HepG2 (cell line): ENCODE results near the gene KCNA4. TPM values are rescaled to one million over a fixed set of nuclear protein-coding genes. Genes with fewer than 3 reads are reported as not detected.
A peak's percentile ranks its signal among the peaks of the same experiment; 100 is the strongest.
"Not testable (repeated sequence)": the region's sequence is repeated elsewhere in the genome, so short reads cannot be mapped to it uniquely, and the experiment has no call there.

Experiments
- ATAC-seq: fragments of 200-7000 bp; cut with Tn5 transposase; 3 replicates; pipeline ENCODE4 v1.9.1; 2020; ENCODE audit warnings: mild to moderate bottlenecking, moderate library complexity
- BruUV-seq: library from RNA; stranded (reverse); fragments of 400-500 nt; replicated peaks from 2 replicates; lab custom pipeline; 2021; lab: Mats Ljungman, UMichigan
- CTCF ChIA-PET: fragments of 300-600 bp; formaldehyde crosslinking; extraction: SDS; loops from one replicate; lab custom pipeline; 2021; ENCODE audit warnings: low total read pairs, inconsistent platforms, low intra/inter-chr PET ratio; lab: Yijun Ruan, JAX
- POLR2A ChIA-PET: fragments of 350-600 bp; sonication (Branson Sonifier 250); formaldehyde crosslinking; loops from one replicate; lab custom pipeline; 2020; ENCODE audit warnings: antibody characterized with exemption, inconsistent platforms; lab: Yijun Ruan, JAX
- DNase-seq: peaks from one replicate; pipeline ENCODE4 v3.0.0-alpha.2; 2015; ENCODE audit warnings: low spot score
- FAIRE-seq: peaks from 3 replicates; lab custom pipeline; 2011; peaks lifted over from hg19 to GRCh38; lab: Jason Lieb, UNC
- H2AFZ ChIP-seq: one replicate; pipeline ENCODE4 v1.6.1; 2011; ENCODE audit warnings: low read length, inconsistent platforms
- H3K27ac ChIP-seq: fragments of 300-600 bp; 3 replicates; pipeline ENCODE4 v1.8.0; 2011; ENCODE audit warnings: mixed run types, mild to moderate bottlenecking, mixed read lengths, low read length, inconsistent platforms; ENCODE audit not compliant: insufficient read depth; ENCODE audit errors: extremely low read length
- H3K27me3 ChIP-seq, 2 experiments: fragments of 200-600 bp in 1 of 2; 2 replicates in 1 of 2; 3 replicates in 1 of 2; pipeline versions ENCODE4 v1.6.0 to v1.8.0; 2011; ENCODE audit warnings: low read length in 2 of 2, mild to moderate bottlenecking in 2 of 2, moderate library complexity in 2 of 2, inconsistent platforms in 1 of 2; ENCODE audit not compliant: insufficient read depth in 2 of 2, control insufficient read depth in 1 of 2
- H3K36me3 ChIP-seq, 2 experiments: fragments of 200-600 bp in 1 of 2; replicated peaks in 1 of 2; 2 replicates in 1 of 2; 3 replicates in 1 of 2; pipeline versions ENCODE4 v1.5.1 to v1.8.0; 2011; ENCODE audit warnings: low read length in 2 of 2, inconsistent platforms in 1 of 2; ENCODE audit not compliant: insufficient read depth in 2 of 2, control insufficient read depth in 1 of 2
- H3K4me1 ChIP-seq: 2 replicates; pipeline ENCODE4 v1.5.1; 2012; ENCODE audit warnings: low read length, inconsistent platforms; ENCODE audit not compliant: insufficient read depth
- H3K4me2 ChIP-seq: 2 replicates; pipeline ENCODE4 v1.6.0; 2011; ENCODE audit warnings: low read depth, low read length, inconsistent platforms
- H3K4me3 ChIP-seq, 3 experiments: fragments of 200-600 bp in 1 of 3; sonication (generic), shearing (Covaris generic) in 1 of 3; replicated peaks in 1 of 3; 2 replicates each; pipeline ENCODE4 v1.5.1; 2011 to 2016; ENCODE audit warnings: low read length in 3 of 3, inconsistent platforms in 2 of 3, low read depth in 2 of 3, mild to moderate bottlenecking in 2 of 3, control low read depth in 1 of 3, mixed read lengths in 1 of 3; ENCODE audit not compliant: insufficient read depth in 1 of 3
- H3K79me2 ChIP-seq: one replicate; pipeline ENCODE4 v1.6.1; 2011; ENCODE audit warnings: low read length, inconsistent platforms; ENCODE audit not compliant: insufficient read depth
- H3K9ac ChIP-seq: 2 replicates; pipeline ENCODE4 v1.6.0; 2011; ENCODE audit warnings: mild to moderate bottlenecking, low read depth, low read length, inconsistent platforms; ENCODE audit not compliant: insufficient read depth
- H3K9me3 ChIP-seq: 2 replicates; pipeline ENCODE4 v1.5.1; 2012; ENCODE audit warnings: mild to moderate bottlenecking, low read length
- H4K20me1 ChIP-seq: 2 replicates; pipeline ENCODE4 v1.6.0; 2011; ENCODE audit warnings: inconsistent platforms, mild to moderate bottlenecking, low read length, moderate library complexity; ENCODE audit not compliant: insufficient read depth
- CENPBD1 ChIP-seq: sonication (generic); formaldehyde crosslinking; IDR thresholded peaks from 2 replicates; pipeline ENCODE4 v1.8.0; 2022; ENCODE audit warnings: missing genetic modification reagents, low read depth, mild to moderate bottlenecking, borderline replicate concordance
- CHD2 ChIP-seq: IDR thresholded peaks from 2 replicates; pipeline ENCODE4 v1.6.1; 2011; ENCODE audit warnings: low read depth, low read length, improper control_type of control experiment
- ETV5 ChIP-seq: IDR thresholded peaks from 2 replicates; pipeline ENCODE4 v1.6.1; 2018; ENCODE audit warnings: missing biosample characterization, missing genetic modification reagents, inconsistent platforms, borderline replicate concordance
- FOXA3 ChIP-seq: IDR thresholded peaks from 2 replicates; pipeline ENCODE4 v1.6.1; 2016; ENCODE audit warnings: missing genetic modification reagents, missing compliant biosample characterization
- MAZ ChIP-seq, 2 experiments: sonication (generic) in 1 of 2; formaldehyde crosslinking in 1 of 2; IDR thresholded peaks; 2 replicates each; pipeline versions ENCODE4 v1.5.0 to v1.6.1; 2012 to 2020; ENCODE audit warnings: low read depth in 2 of 2, mild to moderate bottlenecking in 2 of 2, borderline replicate concordance in 1 of 2, improper control_type of control experiment in 1 of 2, low read length in 1 of 2, missing genetic modification reagents in 1 of 2, moderate library complexity in 1 of 2
- ZMYM3 ChIP-seq: sonication (generic); formaldehyde crosslinking; IDR thresholded peaks from 2 replicates; pipeline ENCODE4 v1.5.1; 2020; ENCODE audit warnings: mild to moderate bottlenecking, missing genetic modification reagents
- WGBS: methylation state at CpG from one replicate; pipeline ENCODE4 v1.1.6; 2017; ENCODE audit warnings: low lambda C conversion rate; 5-methylcytosine and 5-hydroxymethylcytosine counted together
- in situ Hi-C: cut with HindIII; loops from 2 replicates; pipeline ENCODE4 v1.10.0; 2017; ENCODE audit warnings: low pct_unique_long_range_greater_than_20kb; ENCODE audit not compliant: extremely low pct_ligation_motif_present
- intact Hi-C: fragments of 100-400 bp; cut with micrococcal nuclease; formaldehyde crosslinking; loops from one replicate; pipeline ENCODE4 v1.10.0; 2022; ENCODE audit not compliant: unreplicated experiment
- polyA plus RNA-seq, 8 experiments: library from polyadenylated mRNA; depleted of rRNA in 3 of 8; stranded (reverse) in 7 of 8; unstranded in 1 of 8; fragments of >200 nt; fragmentation: Illumina TruSeq in 4 of 8; extraction: Trizol in 4 of 8; gene quantifications; 2 replicates each; pipeline versions ENCODE4 v1.2.1 to v1.2.3, GENCODE V29; 2011 to 2016; ENCODE audit warnings: low read depth in 4 of 8, missing spikeins in 1 of 8, mixed read lengths in 1 of 8; ENCODE audit not compliant: insufficient read depth in 1 of 8
- total RNA-seq, 5 experiments: library from RNA; depleted of rRNA; stranded (reverse); fragments of >200 nt; fragmentation: Illumina TruSeq; extraction: Trizol; gene quantifications; 2 replicates each; pipeline ENCODE4 v1.2.3, GENCODE V29; 2016; ENCODE audit warnings: low read depth in 1 of 5
- TF ChIP-seq, protein P1 (sequence below): sonication (generic); formaldehyde crosslinking; IDR thresholded peaks from 2 replicates; pipeline ENCODE4 v1.9.0; 2021; ENCODE audit warnings: missing genetic modification reagents, borderline replicate concordance
- TF ChIP-seq, protein P2 (sequence below): IDR thresholded peaks from 2 replicates; pipeline ENCODE4 v1.6.1; 2016; ENCODE audit warnings: low read depth, control low read depth

Gene KCNA4
- total and polyA plus RNA-seq, 2 of the 13 experiments (the other 11 are each of a cell fraction or from before 2014, with no cell fraction given): not detected

DNA sequence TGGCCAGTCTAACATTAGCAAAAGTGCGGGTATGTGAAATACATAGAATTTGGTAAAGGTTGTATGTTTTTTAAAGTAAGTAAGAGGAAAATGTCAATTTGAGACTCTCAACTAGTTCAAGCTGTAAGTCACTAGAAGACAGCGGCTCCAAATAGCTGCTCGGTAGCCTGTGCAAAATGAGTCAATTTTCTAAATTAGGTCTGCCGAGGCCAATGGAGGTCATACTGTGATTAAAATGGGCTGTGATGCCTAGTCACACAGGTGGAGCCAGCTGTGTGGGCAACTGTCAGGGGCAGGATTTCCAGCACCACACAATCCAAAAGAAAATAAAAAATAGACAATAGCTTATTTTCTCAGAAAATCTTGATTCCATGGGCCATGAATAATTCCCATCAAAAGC lies 32.3 kb downstream of the KCNA4 start:
- ATAC-seq (no peak), DNase-seq (no peak), FAIRE-seq (no peak)
- H3K4me1 ChIP-seq: no peaks in the 10 kb centered on the region
- no peaks in the 10 kb centered on the region for H4K20me1 ChIP-seq
- in situ Hi-C loops: no loop called here
- no peak overlapping the region for H3K4me2 ChIP-seq
- H3K36me3 ChIP-seq: no peaks in the 10 kb centered on the region
- WGBS: 17% methylated on average over 4 of the region's 4 CpGs
- H3K9ac ChIP-seq: no peak overlapping the region
- peaks cover 39% of the 10 kb centered on the region for H3K9me3 ChIP-seq
- no peaks in the 10 kb centered on the region for H3K79me2 ChIP-seq
- H3K27me3 ChIP-seq: no peaks in the 10 kb centered on the region
- H3K27ac ChIP-seq: no peak overlapping the region
- ChIA-PET POLR2A (no interaction called here), CTCF (no interaction called here)
- no TSS peak for BruUV-seq
- TF ChIP-seq FOXA3 (CRISPR knock-in tag): no peak
- TF ChIP-seq MAZ (IDR thresholded peaks at IDR 0.05; ENCODE audit: borderline replicate concordance, low read depth, low read length): no peak
- no peak for TF ChIP-seq MAZ (CRISPR knock-in tag; IDR thresholded peaks at IDR 0.05; ENCODE audit: low read depth)
- no peak for TF ChIP-seq CHD2
- TF ChIP-seq CENPBD1 (CRISPR knock-in tag): no peak
- no peak for TF ChIP-seq ETV5 (CRISPR knock-in tag)
- peak overlapping the region; percentile 27 for H2AFZ ChIP-seq
- intact Hi-C loops: no loop called here
- H3K4me3 ChIP-seq: no peak overlapping the region

- Histone ChIP-seq H3K27me3 (no peaks in the 10 kb centered on the region), H4K20me1 (no peaks in the 10 kb centered on the region)
- in situ Hi-C loops: no loop called here
- intact Hi-C loops: no loop called here
- TF ChIP-seq, protein P1, sequence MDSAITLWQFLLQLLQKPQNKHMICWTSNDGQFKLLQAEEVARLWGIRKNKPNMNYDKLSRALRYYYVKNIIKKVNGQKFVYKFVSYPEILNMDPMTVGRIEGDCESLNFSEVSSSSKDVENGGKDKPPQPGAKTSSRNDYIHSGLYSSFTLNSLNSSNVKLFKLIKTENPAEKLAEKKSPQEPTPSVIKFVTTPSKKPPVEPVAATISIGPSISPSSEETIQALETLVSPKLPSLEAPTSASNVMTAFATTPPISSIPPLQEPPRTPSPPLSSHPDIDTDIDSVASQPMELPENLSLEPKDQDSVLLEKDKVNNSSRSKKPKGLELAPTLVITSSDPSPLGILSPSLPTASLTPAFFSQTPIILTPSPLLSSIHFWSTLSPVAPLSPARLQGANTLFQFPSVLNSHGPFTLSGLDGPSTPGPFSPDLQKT (CRISPR knock-in tag): no peak
- TF ChIP-seq, protein P2, sequence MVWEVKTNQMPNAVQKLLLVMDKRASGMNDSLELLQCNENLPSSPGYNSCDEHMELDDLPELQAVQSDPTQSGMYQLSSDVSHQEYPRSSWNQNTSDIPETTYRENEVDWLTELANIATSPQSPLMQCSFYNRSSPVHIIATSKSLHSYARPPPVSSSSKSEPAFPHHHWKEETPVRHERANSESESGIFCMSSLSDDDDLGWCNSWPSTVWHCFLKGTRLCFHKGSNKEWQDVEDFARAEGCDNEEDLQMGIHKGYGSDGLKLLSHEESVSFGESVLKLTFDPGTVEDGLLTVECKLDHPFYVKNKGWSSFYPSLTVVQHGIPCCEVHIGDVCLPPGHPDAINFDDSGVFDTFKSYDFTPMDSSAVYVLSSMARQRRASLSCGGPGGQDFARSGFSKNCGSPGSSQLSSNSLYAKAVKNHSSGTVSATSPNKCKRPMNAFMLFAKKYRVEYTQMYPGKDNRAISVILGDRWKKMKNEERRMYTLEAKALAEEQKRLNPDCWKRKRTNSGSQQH (CRISPR knock-in tag): no peak
- no peak for TF ChIP-seq ZMYM3 (CRISPR knock-in tag)
- TF ChIP-seq, all 625 proteins: peak for 0
- Histone ChIP-seq H3K4me2 (no peak overlapping the region), H3K79me2 (no peaks in the 10 kb centered on the region), H3K4me3 (no peak overlapping the region), H2AFZ (no peak overlapping the region), H3K36me3 (no peaks in the 10 kb centered on the region), H3K4me1 (no peaks in the 10 kb centered on the region), H3K27ac (no peak overlapping the region), H3K9me3 (peaks cover 7% of the 10 kb centered on the region; the same call in 1 of the 2 replicates), H3K9ac (no peak overlapping the region)
- DNase-seq (no peak), FAIRE-seq (no peak), ATAC-seq (no peak)
- 0% methylated on average over 2 of the region's 2 CpGs for WGBS
- CTCF ChIA-PET: no interaction called here
- no TSS peak for BruUV-seq
- POLR2A ChIA-PET: no interaction called here
These were observed 38.3 kb downstream of the KCNA4 start for GRCh38 chr11:29978549-29978948.

DNA sequence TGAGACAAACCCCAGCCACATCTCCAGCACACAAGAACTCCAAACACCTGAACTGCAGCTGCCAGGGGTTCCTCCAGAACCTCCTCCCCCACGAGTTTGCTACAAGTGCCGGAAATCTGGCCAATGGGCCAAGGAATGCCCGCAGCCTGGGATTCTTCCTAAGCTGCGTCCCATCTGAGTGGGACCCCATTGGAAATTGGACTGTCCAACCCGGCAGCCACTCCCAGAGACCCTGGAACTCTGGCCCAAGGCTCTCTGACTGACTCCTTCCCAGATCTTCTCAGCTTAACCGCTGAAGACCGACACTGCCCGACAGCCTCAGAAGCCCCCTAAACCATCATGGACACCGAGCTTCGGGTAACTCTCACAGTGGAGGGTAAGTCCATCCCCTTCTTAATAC lies 41.2 kb downstream of the KCNA4 start:
- H3K79me2 ChIP-seq, H3K4me3 ChIP-seq, H3K4me2 ChIP-seq, H2AFZ ChIP-seq, FAIRE-seq, H3K4me1 ChIP-seq, in situ Hi-C loops, H3K36me3 ChIP-seq, H3K9me3 ChIP-seq, POLR2A ChIA-PET, H3K27me3 ChIP-seq, CTCF ChIA-PET, intact Hi-C loops, DNase-seq, BruUV-seq, H3K9ac ChIP-seq, H3K27ac ChIP-seq, H4K20me1 ChIP-seq, ATAC-seq: not testable (repeated sequence)
- 42% methylated on average over 9 of the region's 10 CpGs for whole genome bisulfite sequencing
